OCI-LY7 (cell line): ENCODE measurements around the gene HTRA2. TPM values are rescaled to one million over a fixed set of nuclear protein-coding genes. Genes with fewer than 3 reads are reported as not detected.
"Not testable (repeated sequence)": the region's sequence is repeated elsewhere in the genome, so short reads cannot be mapped to it uniquely, and the experiment has no call there.

Source experiments
- BruUV-seq: library from RNA; stranded (reverse); fragments of 400-500 nt; replicated peaks from 2 replicates; lab custom pipeline; 2021; lab: Mats Ljungman, UMichigan
- CTCF ChIA-PET: fragments of 300-600 bp; sonication (Branson Sonifier 250); formaldehyde crosslinking; loops from one replicate; lab custom pipeline; 2022; ENCODE audit warnings: antibody characterized with exemption; ENCODE audit not compliant: unreplicated experiment; lab: Charles Lee
- POLR2A ChIA-PET: fragments of 300-600 bp; sonication (Branson Sonifier 250); formaldehyde crosslinking; loops from one replicate; lab custom pipeline; 2022; ENCODE audit warnings: antibody characterized with exemption; lab: Charles Lee
- DNase-seq: peaks from one replicate; pipeline ENCODE4 v3.0.0-alpha.2; 2015; ENCODE audit warnings: low spot score
- H2AFZ ChIP-seq: fragments of 200-600 bp; sonication (generic), shearing (Covaris generic); 2 replicates; pipeline ENCODE4 v1.6.1; 2014; ENCODE audit warnings: mild to moderate bottlenecking, antibody characterized with exemption, low read length, moderate library complexity
- H3K27ac ChIP-seq: fragments of 200-600 bp; sonication (generic); 2 replicates; pipeline ENCODE4 v1.5.1; 2014; ENCODE audit warnings: mixed run types, low read depth, mild to moderate bottlenecking, moderate library complexity, low read length, inconsistent platforms; ENCODE audit not compliant: poor library complexity, severe bottlenecking
- H3K36me3 ChIP-seq: fragments of 200-600 bp; sonication (generic); 2 replicates; pipeline ENCODE4 v1.6.1; 2014; ENCODE audit warnings: mild to moderate bottlenecking, antibody characterized with exemption, low read length, moderate library complexity, mixed read lengths; ENCODE audit not compliant: insufficient read depth
- H3K4me1 ChIP-seq: fragments of 200-600 bp; sonication (generic); 2 replicates; pipeline ENCODE4 v1.5.1; 2014; ENCODE audit warnings: mild to moderate bottlenecking, low read length; ENCODE audit not compliant: insufficient read depth, poor library complexity, severe bottlenecking
- H3K4me2 ChIP-seq: fragments of 200-600 bp; sonication (generic); 2 replicates; pipeline ENCODE4 v1.6.1; 2014; ENCODE audit warnings: mild to moderate bottlenecking, low read length
- H3K4me3 ChIP-seq: fragments of 200-600 bp; sonication (generic); 2 replicates; pipeline ENCODE4 v1.5.1; 2014; ENCODE audit warnings: mild to moderate bottlenecking, low read depth, low read length; ENCODE audit not compliant: poor library complexity, severe bottlenecking
- H3K79me2 ChIP-seq: fragments of 200-600 bp; sonication (generic); 2 replicates; pipeline ENCODE4 v1.6.1; 2016; ENCODE audit warnings: low read depth, mild to moderate bottlenecking, low read length, moderate library complexity, mixed read lengths; ENCODE audit not compliant: insufficient read depth
- H3K9me2 ChIP-seq: fragments of 200-600 bp; sonication (generic); 2 replicates; pipeline ENCODE4 v1.6.1; 2016; ENCODE audit warnings: mild to moderate bottlenecking, low read length, mixed read lengths; ENCODE audit not compliant: insufficient read depth
- H3K9me3 ChIP-seq: fragments of 200-600 bp; sonication (generic); 2 replicates; pipeline ENCODE4 v1.6.1; 2014; ENCODE audit warnings: mild to moderate bottlenecking, mixed run types, low read length, mixed read lengths
- H4K20me1 ChIP-seq: fragments of 200-600 bp; sonication (generic); 2 replicates; pipeline ENCODE4 v1.6.1; 2014; ENCODE audit warnings: mild to moderate bottlenecking, antibody characterized with exemption, low read length, moderate library complexity, mixed read lengths; ENCODE audit not compliant: insufficient read depth
- CTCF ChIP-seq: fragments of 200-600 bp; sonication (generic); conservative IDR thresholded peaks from 2 replicates; pipeline ENCODE4 v1.5.1; 2014; ENCODE audit warnings: mild to moderate bottlenecking, antibody characterized with exemption, low read length, moderate library complexity, mixed read lengths
- EZH2phosphoT487 ChIP-seq: fragments of 200-600 bp; sonication (generic); IDR thresholded peaks from 2 replicates; pipeline ENCODE4 v1.6.1; 2018; ENCODE audit warnings: low read depth, borderline replicate concordance, mild to moderate bottlenecking, mixed run types, antibody characterized with exemption, low read length, moderate library complexity, mixed read lengths
- intact Hi-C: fragments of 100-400 bp; cut with micrococcal nuclease; formaldehyde crosslinking; loops from one replicate; pipeline ENCODE4 v1.10.0; 2022; ENCODE audit not compliant: unreplicated experiment
- total RNA-seq, 2 experiments: library from RNA; depleted of rRNA in 1 of 2; stranded (reverse); fragments of >200 nt in 1 of 2; shearing (Covaris generic) in 1 of 2; gene quantifications; 2 replicates each; pipeline ENCODE4 v1.2.3, GENCODE V29; 2014 to 2022

Gene HTRA2
- total RNA-seq, 2 experiments from 2014 or later, result 50.7 to 54.8 TPM

- Histone ChIP-seq H3K9me3 (no peaks in the 10 kb centered on the region), H3K79me2 (peaks cover 28% of the 10 kb centered on the region), H4K20me1 (no peaks in the 10 kb centered on the region), H3K9me2 (no peaks in the 10 kb centered on the region), H2AFZ (peak overlapping the region; percentile 63), H3K36me3 (peaks cover 44% of the 10 kb centered on the region), H3K4me3 (peak overlapping the region; percentile 78), H3K4me2 (peak overlapping the region; percentile 90), H3K4me1 (peaks cover 18% of the 10 kb centered on the region), H3K27ac (peak overlapping the region; percentile 80)
- POLR2A ChIA-PET, result interaction anchor here (0.8 to 5.1 kb wide), 9 partner anchors 10 to 103 kb away, joined by 3 to 25 read pairs (median 6); partner anchors contain the start of genes AUP1, HTRA2, INO80B and MRPL53
- intact Hi-C loops, result no loop called here
- no peak for TF ChIP-seq EZH2phosphoT487
- TF ChIP-seq CTCF, result no peak
- TSS peak; percentile 66 for BruUV-seq
- CTCF ChIA-PET, result interaction anchor here (4.1 kb wide), 1 partner anchor 49 kb away, joined by 18 read pairs; the partner anchor contains the start of genes AUP1 and HTRA2
- DNase-seq, result peak; percentile 76
These were observed 47.6 kb upstream of the HTRA2 start for GRCh38 chr2:74481961-74482800.

GRCh38 chr2:74482801-74483674 lies 46.7 kb upstream of the HTRA2 start, which contains the start of the genes CCDC142 and TTC31:
Gene CCDC142 (minus strand): TSS chr2:74482998. CDS start chr2:74482837, 161 bp downstream.
Gene TTC31 (plus strand): TSS chr2:74483081. CDS start chr2:74483096, 15 bp downstream.
- H3K27ac ChIP-seq, result peak within 1 kb of the TSS; percentile 80
- peaks cover 38% of the 10 kb centered on the region for H3K36me3 ChIP-seq
- ChIA-PET CTCF (interaction anchor here (0.5 to 4.1 kb wide), 3 partner anchors 29 to 75 kb away, joined by 3 to 18 read pairs (median 3); partner anchors contain the start of genes AUP1 and HTRA2), POLR2A (interaction anchor here (0.7 to 5.1 kb wide), 10 partner anchors 11 to 104 kb away, joined by 3 to 25 read pairs (median 4); partner anchors contain the start of genes AUP1, HTRA2, MRPL53 and WBP1)
- TF ChIP-seq CTCF (peak; percentile 95), EZH2phosphoT487 (no peak)
- peak within 1 kb of the TSS; percentile 63 for H2AFZ ChIP-seq
- H3K4me3 ChIP-seq, result peak within 1 kb of the TSS; percentile 78
- H3K9me3 ChIP-seq, result no peaks in the 10 kb centered on the region
- peak within 1 kb of the TSS; percentile 90 for H3K4me2 ChIP-seq
- TSS peak; percentile 93 for BruUV-seq
- H3K9me2 ChIP-seq, result no peaks in the 10 kb centered on the region
- H4K20me1 ChIP-seq, result no peaks in the 10 kb centered on the region
- intact Hi-C loops, result loop anchor here (1.0 kb wide), 5 partner anchors 24 to 233 kb away; partner anchors contain the start of genes AUP1, HTRA2 and PCGF1
- peaks cover 18% of the 10 kb centered on the region for H3K4me1 ChIP-seq
- peak; percentile 95 for DNase-seq
- peaks cover 28% of the 10 kb centered on the region for H3K79me2 ChIP-seq

- Histone ChIP-seq H3K36me3 (peaks cover 38% of the 10 kb centered on the region), H3K4me1 (peaks cover 18% of the 10 kb centered on the region), H3K4me3 (peak overlapping the region; percentile 78), H3K79me2 (peaks cover 28% of the 10 kb centered on the region), H2AFZ (peak overlapping the region; percentile 63), H3K4me2 (peak overlapping the region; percentile 90), H3K27ac (peak overlapping the region; percentile 80)
- H4K20me1 ChIP-seq, H3K9me2 ChIP-seq, DNase-seq, BruUV-seq, H3K9me3 ChIP-seq: not testable (repeated sequence)
- ChIA-PET POLR2A (interaction anchor here (0.6 to 5.1 kb wide), 9 partner anchors 9 to 1229 kb away, joined by 3 to 25 read pairs (median 3); partner anchors contain the start of genes MRPL53 and WBP1), CTCF (interaction anchor here (4.1 kb wide), 1 partner anchor 47 kb away, joined by 18 read pairs; the partner anchor contains the start of genes AUP1 and HTRA2)
- intact Hi-C loops, result loop anchor here (1.0 kb wide), 5 partner anchors 24 to 233 kb away; partner anchors contain the start of genes AUP1, HTRA2 and PCGF1
These were observed 46.0 kb upstream of the HTRA2 start for GRCh38 chr2:74483675-74484164.
